ENCODE data around the gene ITGB3. TPM values are rescaled to one million over a fixed set of nuclear protein-coding genes. Genes with fewer than 3 reads are reported as not detected.

The ITGB3 gene
- total and polyA plus RNA-seq, 2 of the 8 experiments (the other 6 are each of a cell fraction or from before 2014, with no cell fraction given) = 0.08 to 0.09 TPM

GRCh38 chr17:47301161-47301560, 47.5 kb downstream of the ITGB3 start:
- H3K27ac ChIP-seq (ENCODE audit: low read depth, low read length) = no peak overlapping the region
- no peak overlapping the region for H3K4ac ChIP-seq (replicated peaks; ENCODE audit: insufficient read length, low read depth, low read length)
- H4K20me1 ChIP-seq (replicated peaks in 1 of 2; ENCODE audit: control insufficient read depth in 1 of 2, insufficient read depth in 2 of 2, low read length in 2 of 2) = no peaks in the 10 kb centered on the region
- no peak overlapping the region for H3K4me3 ChIP-seq (ENCODE audit: extremely low read depth in 1 of 4, insufficient read depth in 2 of 4, low read depth in 3 of 4, low read length in 4 of 4)
- H3K79me1 ChIP-seq (ENCODE audit: low read depth, low read length) = no peaks in the 10 kb centered on the region
- H3K79me2 ChIP-seq (ENCODE audit: control insufficient read depth in 1 of 2, insufficient read depth in 2 of 2, low read length in 2 of 2) = no peaks in the 10 kb centered on the region
- TF ChIP-seq RBBP5 (IDR thresholded peaks at IDR 0.05; ENCODE audit: borderline replicate concordance, low read depth, low read length) (no peak), FOSL1 (IDR thresholded peaks at IDR 0.05; ENCODE audit: insufficient read depth, low read depth, low read length) (no peak), SUZ12 (IDR thresholded peaks at IDR 0.05; ENCODE audit: low read length) (no peak), SP2 (IDR thresholded peaks at IDR 0.05; ENCODE audit: low read length) (no peak), JUN (IDR thresholded peaks at IDR 0.05; ENCODE audit: low read depth, low read length) (no peak), TAF1 (IDR thresholded peaks at IDR 0.05; ENCODE audit: low read depth, low read length) (no peak)
- ChIA-PET CTCF (ENCODE audit: partially characterized antibody) (interaction anchor here (1.0 to 1.9 kb wide), 4 partner anchors 16 to 72 kb away, joined by 3 to 6 read pairs (median 3); no protein-coding TSS in a partner anchor), POLR2A (ENCODE audit: partially characterized antibody) (interaction anchor here (1.1 kb wide), 1 partner anchor 15 kb away, joined by 3 read pairs; no protein-coding TSS in a partner anchor)
- no peak overlapping the region for H2BK5ac ChIP-seq (ENCODE audit: low read depth, low read length)
- H2AK5ac ChIP-seq (ENCODE audit: low read depth, low read length) = no peak overlapping the region
- H3K56ac ChIP-seq (replicated peaks; ENCODE audit: insufficient read length, low read depth, low read length) = no peak overlapping the region
- H4K8ac ChIP-seq (ENCODE audit: extremely low read depth, insufficient read depth, low read length) = no peak overlapping the region
- H2BK120ac ChIP-seq (replicated peaks; ENCODE audit: low read depth, low read length) = no peak overlapping the region
- H3K9ac ChIP-seq (replicated peaks in 1 of 4; ENCODE audit: extremely low read depth in 1 of 4, low read depth in 3 of 4, low read length in 3 of 4) = no peak overlapping the region
- H3K18ac ChIP-seq (ENCODE audit: extremely low read depth, low read length) = no peak overlapping the region
- H3K4me2 ChIP-seq (ENCODE audit: insufficient read depth in 1 of 2, low read depth in 2 of 2, low read length in 2 of 2) = no peak overlapping the region
- H3K23me2 ChIP-seq (ENCODE audit: low read depth, low read length) = no peaks in the 10 kb centered on the region
- H4K5ac ChIP-seq (ENCODE audit: insufficient read length, low read depth, low read length) = no peak overlapping the region
- FAIRE-seq = no peak
- no peaks in the 10 kb centered on the region for H3K27me3 ChIP-seq (replicated peaks in 1 of 4; ENCODE audit: control insufficient read depth in 3 of 4, extremely low read depth in 1 of 4, insufficient read depth in 3 of 4, low read length in 3 of 4)
- H3K14ac ChIP-seq (ENCODE audit: insufficient read length) = no peak overlapping the region
- H3K36me3 ChIP-seq (ENCODE audit: control insufficient read depth in 2 of 4, insufficient read depth in 4 of 4, low read length in 3 of 4) = no peaks in the 10 kb centered on the region
- 83% methylated on average over 3 of the region's 3 CpGs; no CpG with 5 or more reads in 1 of the 2 experiments for WGBS, 2 experiments (ENCODE audit: extremely low coverage in 1 of 2, insufficient coverage in 1 of 2, insufficient read length in 1 of 2, insufficient replicate concordance in 2 of 2, low coverage in 1 of 2, low lambda C conversion rate in 2 of 2, missing lambda C conversion rate in 1 of 2)
- no peak overlapping the region for H2BK12ac ChIP-seq (ENCODE audit: low read depth, low read length)
- H3K23ac ChIP-seq (ENCODE audit: insufficient read length) = no peak overlapping the region
- H2BK20ac ChIP-seq (ENCODE audit: low read length) = no peak overlapping the region
- H3K4me1 ChIP-seq (replicated peaks in 1 of 4; ENCODE audit: control insufficient read depth in 3 of 4, insufficient read depth in 4 of 4, low read length in 3 of 4) = no peaks in the 10 kb centered on the region
- no peak overlapping the region for H2BK15ac ChIP-seq (ENCODE audit: low read length)
- no peaks in the 10 kb centered on the region for H3K9me3 ChIP-seq (ENCODE audit: insufficient read depth in 2 of 2, low read depth in 1 of 2, low read length in 1 of 2)
- DNase-seq (ENCODE audit: low read depth in 1 of 2, low spot score in 2 of 2) = no peak
- no peak overlapping the region for H2AFZ ChIP-seq (ENCODE audit: low read length)
- H4K91ac ChIP-seq (replicated peaks; ENCODE audit: insufficient read length, low read length) = no peak overlapping the region
